ENCODE measurements around the gene BLM.

Gene BLM

GRCh38 chr15:90810354-90810753 is 93.2 kb downstream of the BLM start:
- CTCF ChIA-PET = no interaction called here
- POLR2A ChIA-PET = no interaction called here
- no peak for TF ChIP-seq CTCF (IDR thresholded peaks at IDR 0.05; ENCODE audit: insufficient read depth, low read length, missing control alignments)
- H3K4me3 ChIP-seq (ENCODE audit: low read depth, low read length) = no peak overlapping the region
- no peak for DNase-seq (ENCODE audit: low read depth, low spot score)

- no peak for DNase-seq (ENCODE audit: low read depth, low spot score)
- CTCF ChIA-PET = interaction anchor here (0.9 kb wide), 1 partner anchor 74 kb away, joined by 3 read pairs; no protein-coding TSS in a partner anchor
- H3K4me3 ChIP-seq (ENCODE audit: low read depth, low read length) = no peak overlapping the region
- no peak for TF ChIP-seq CTCF (IDR thresholded peaks at IDR 0.05; ENCODE audit: insufficient read depth, low read length, missing control alignments)
- POLR2A ChIA-PET = no interaction called here
These were observed 95.2 kb downstream of the BLM start for GRCh38 chr15:90812171-90812957.

GRCh38 chr15:90812958-90813265 is 95.8 kb downstream of the BLM start:
- TF ChIP-seq CTCF (IDR thresholded peaks at IDR 0.05; ENCODE audit: insufficient read depth, low read length, missing control alignments) = no peak
- CTCF ChIA-PET = interaction anchor here (0.9 kb wide), 1 partner anchor 73 kb away, joined by 3 read pairs; no protein-coding TSS in a partner anchor
- H3K4me3 ChIP-seq (ENCODE audit: low read depth, low read length) = no peak overlapping the region
- DNase-seq (ENCODE audit: low read depth, low spot score) = no peak
- POLR2A ChIA-PET = no interaction called here

GRCh38 chr15:90813796-90814190 is 96.6 kb downstream of the BLM start:
- no peak overlapping the region for H3K4me3 ChIP-seq (ENCODE audit: low read depth, low read length)
- no peak for DNase-seq (ENCODE audit: low read depth, low spot score)
- no peak for TF ChIP-seq CTCF (IDR thresholded peaks at IDR 0.05; ENCODE audit: insufficient read depth, low read length, missing control alignments)
- CTCF ChIA-PET = no interaction called here
- POLR2A ChIA-PET = no interaction called here

- no peak for DNase-seq (ENCODE audit: low read depth, low spot score)
- H3K4me3 ChIP-seq (ENCODE audit: low read depth, low read length) = no peak overlapping the region
- ChIA-PET CTCF (no interaction called here), POLR2A (no interaction called here)
- TF ChIP-seq CTCF (IDR thresholded peaks at IDR 0.05; ENCODE audit: insufficient read depth, low read length, missing control alignments) = no peak
These were observed 97.2 kb downstream of the BLM start for GRCh38 chr15:90814191-90814821.

- no peak for TF ChIP-seq CTCF (IDR thresholded peaks at IDR 0.05; ENCODE audit: insufficient read depth, low read length, missing control alignments)
- H3K4me3 ChIP-seq (ENCODE audit: low read depth, low read length) = no peak overlapping the region
- ChIA-PET POLR2A (no interaction called here), CTCF (interaction anchor here (0.5 to 1.3 kb wide), 2 partner anchors 16 to 69 kb away, joined by 4 read pairs; no protein-coding TSS in a partner anchor)
- no peak for DNase-seq (ENCODE audit: low read depth, low spot score)
These were observed 99.4 kb downstream of the BLM start for GRCh38 chr15:90816401-90817116.
